Activated CD4-positive, alpha-beta T cell treated with anti-CD3 and anti-CD28 coated beads, Interleukin-2, amount 10 ng/mL, durations not matched to agents 7 days and 5 days (primary cell): ENCODE results near the gene EPB41L1. TPM values are rescaled to one million over a fixed set of nuclear protein-coding genes. Genes with fewer than 3 reads are reported as not detected.

ENCODE experiments used
- CTCF ChIA-PET: fragments of 350-600 bp; sonication (Branson Sonifier 250); formaldehyde crosslinking; loops from one replicate; lab custom pipeline; 2021; ENCODE audit warnings: antibody characterized with exemption; lab: Charles Lee
- POLR2A ChIA-PET: fragments of 350-600 bp; sonication (Branson Sonifier 250); formaldehyde crosslinking; loops from one replicate; lab custom pipeline; 2021; ENCODE audit warnings: antibody characterized with exemption; lab: Charles Lee
- DNase-seq: peaks from one replicate; pipeline ENCODE4 v3.0.0-alpha.2; 2020
- H3K27ac Mint-ChIP-seq: one replicate; pipeline ENCODE4 v1.8.0; 2021; ENCODE audit warnings: mild to moderate bottlenecking, moderate library complexity, mixed read lengths
- H3K27me3 Mint-ChIP-seq: one replicate; pipeline ENCODE4 v1.8.0; 2021; ENCODE audit warnings: mixed read lengths
- H3K36me3 Mint-ChIP-seq: one replicate; pipeline ENCODE4 v1.8.0; 2021; ENCODE audit warnings: low read depth, mixed read lengths
- H3K4me1 Mint-ChIP-seq: one replicate; pipeline ENCODE4 v1.8.0; 2021; ENCODE audit warnings: mixed read lengths
- H3K4me3 Mint-ChIP-seq: one replicate; pipeline ENCODE4 v1.8.0; 2021; ENCODE audit warnings: mild to moderate bottlenecking, moderate library complexity, mixed read lengths
- H3K9me3 Mint-ChIP-seq: one replicate; pipeline ENCODE4 v1.8.0; 2021; ENCODE audit warnings: mixed read lengths
- total RNA-seq, 2 experiments: library from RNA; stranded (reverse); gene quantifications; one replicate each; pipeline ENCODE4 v1.2.3, GENCODE V29; 2021

EPB41L1 gene
- total RNA-seq, 2 experiments from 2014 or later, result 0.22 TPM; not detected in 1

- no peaks in the 10 kb centered on the region for H3K4me1 Mint-ChIP-seq
- H3K4me3 Mint-ChIP-seq, result no peak overlapping the region
- ChIA-PET CTCF (interaction anchor here (0.6 kb wide), 1 partner anchor 20 kb away, joined by 5 read pairs; no protein-coding TSS in a partner anchor), POLR2A (no interaction called here)
- H3K9me3 Mint-ChIP-seq, result no peaks in the 10 kb centered on the region
- no peaks in the 10 kb centered on the region for H3K27me3 Mint-ChIP-seq
- H3K36me3 Mint-ChIP-seq, result no peaks in the 10 kb centered on the region
- DNase-seq, result no peak
- no peak overlapping the region for H3K27ac Mint-ChIP-seq
Measured at GRCh38 chr20:36267605-36268381, 113.3 kb downstream of the EPB41L1 start.

- DNase-seq, result no peak
- Mint-ChIP-seq H3K36me3 (no peaks in the 10 kb centered on the region), H3K4me3 (no peak overlapping the region), H3K4me1 (no peaks in the 10 kb centered on the region), H3K27me3 (no peaks in the 10 kb centered on the region), H3K27ac (no peak overlapping the region), H3K9me3 (no peaks in the 10 kb centered on the region)
- ChIA-PET POLR2A (no interaction called here), CTCF (interaction anchor here (0.5 to 0.6 kb wide), 2 partner anchors 21 to 27 kb away, joined by 3 to 5 read pairs; no protein-coding TSS in a partner anchor)
Measured at GRCh38 chr20:36268440-36269342, 114.2 kb downstream of the EPB41L1 start.

- no peak overlapping the region for H3K27ac Mint-ChIP-seq
- no peaks in the 10 kb centered on the region for H3K4me1 Mint-ChIP-seq
- no peak overlapping the region for H3K4me3 Mint-ChIP-seq
- no peaks in the 10 kb centered on the region for H3K9me3 Mint-ChIP-seq
- H3K27me3 Mint-ChIP-seq, result peaks cover 5% of the 10 kb centered on the region
- DNase-seq, result no peak
- POLR2A ChIA-PET, result no interaction called here
- no peaks in the 10 kb centered on the region for H3K36me3 Mint-ChIP-seq
- CTCF ChIA-PET, result no interaction called here
Measured at GRCh38 chr20:36269507-36269906, 115.0 kb downstream of the EPB41L1 start.

GRCh38 chr20:36270744-36271638 is 116.5 kb downstream of the EPB41L1 start:
- no peaks in the 10 kb centered on the region for H3K4me1 Mint-ChIP-seq
- no peak overlapping the region for H3K27ac Mint-ChIP-seq
- POLR2A ChIA-PET, result no interaction called here
- no peak overlapping the region for H3K4me3 Mint-ChIP-seq
- H3K27me3 Mint-ChIP-seq, result peaks cover 5% of the 10 kb centered on the region
- H3K36me3 Mint-ChIP-seq, result no peaks in the 10 kb centered on the region
- DNase-seq, result no peak
- CTCF ChIA-PET, result interaction anchor here (0.5 to 1.4 kb wide), 2 partner anchors 71 to 168 kb away, joined by 3 to 5 read pairs; no protein-coding TSS in a partner anchor
- no peaks in the 10 kb centered on the region for H3K9me3 Mint-ChIP-seq

- H3K9me3 Mint-ChIP-seq, result no peaks in the 10 kb centered on the region
- ChIA-PET CTCF (interaction anchor here (0.5 to 1.4 kb wide), 4 partner anchors 72 to 252 kb away, joined by 3 to 5 read pairs (median 3); no protein-coding TSS in a partner anchor), POLR2A (no interaction called here)
- no peaks in the 10 kb centered on the region for H3K4me1 Mint-ChIP-seq
- H3K27me3 Mint-ChIP-seq, result peaks cover 5% of the 10 kb centered on the region
- H3K27ac Mint-ChIP-seq, result no peak overlapping the region
- H3K36me3 Mint-ChIP-seq, result no peaks in the 10 kb centered on the region
- no peak for DNase-seq
- H3K4me3 Mint-ChIP-seq, result no peak overlapping the region
Measured at GRCh38 chr20:36271639-36272546, 117.4 kb downstream of the EPB41L1 start.

- Mint-ChIP-seq H3K27me3 (peaks cover 5% of the 10 kb centered on the region), H3K4me1 (no peaks in the 10 kb centered on the region), H3K9me3 (no peaks in the 10 kb centered on the region), H3K4me3 (no peak overlapping the region), H3K36me3 (no peaks in the 10 kb centered on the region), H3K27ac (no peak overlapping the region)
- ChIA-PET CTCF (interaction anchor here (0.6 to 1.4 kb wide), 6 partner anchors 16 to 591 kb away, joined by 3 to 5 read pairs (median 3); no protein-coding TSS in a partner anchor), POLR2A (no interaction called here)
- no peak for DNase-seq
Measured at GRCh38 chr20:36272547-36273220, 118.1 kb downstream of the EPB41L1 start.

- peak; percentile 15 for DNase-seq
- POLR2A ChIA-PET, result interaction anchor here (0.6 kb wide), 1 partner anchor 38 kb away, joined by 3 read pairs; no protein-coding TSS in a partner anchor
- no peaks in the 10 kb centered on the region for H3K36me3 Mint-ChIP-seq
- H3K4me1 Mint-ChIP-seq, result no peaks in the 10 kb centered on the region
- H3K4me3 Mint-ChIP-seq, result no peak overlapping the region
- H3K9me3 Mint-ChIP-seq, result no peaks in the 10 kb centered on the region
- H3K27me3 Mint-ChIP-seq, result peaks cover 7% of the 10 kb centered on the region
- no peak overlapping the region for H3K27ac Mint-ChIP-seq
- CTCF ChIA-PET, result interaction anchor here (0.6 to 2.0 kb wide), 4 partner anchors 9 to 591 kb away, joined by 3 to 4 read pairs (median 4); no protein-coding TSS in a partner anchor
Measured at GRCh38 chr20:36273414-36274180, 119.1 kb downstream of the EPB41L1 start.

GRCh38 chr20:36274181-36274841 is 119.8 kb downstream of the EPB41L1 start:
- ChIA-PET POLR2A (no interaction called here), CTCF (interaction anchor here (1.2 to 2.0 kb wide), 2 partner anchors 10 to 590 kb away, joined by 3 to 4 read pairs; no protein-coding TSS in a partner anchor)
- H3K4me3 Mint-ChIP-seq, result no peak overlapping the region
- H3K36me3 Mint-ChIP-seq, result no peaks in the 10 kb centered on the region
- H3K4me1 Mint-ChIP-seq, result no peaks in the 10 kb centered on the region
- DNase-seq, result no peak
- no peak overlapping the region for H3K27ac Mint-ChIP-seq
- no peaks in the 10 kb centered on the region for H3K9me3 Mint-ChIP-seq
- peaks cover 7% of the 10 kb centered on the region for H3K27me3 Mint-ChIP-seq

- Mint-ChIP-seq H3K36me3 (no peaks in the 10 kb centered on the region), H3K9me3 (no peaks in the 10 kb centered on the region), H3K4me3 (no peak overlapping the region), H3K27me3 (peaks cover 7% of the 10 kb centered on the region), H3K27ac (no peak overlapping the region), H3K4me1 (no peaks in the 10 kb centered on the region)
- POLR2A ChIA-PET, result no interaction called here
- CTCF ChIA-PET, result interaction anchor here (1.0 to 2.0 kb wide), 3 partner anchors 11 to 164 kb away, joined by 3 to 4 read pairs (median 4); no protein-coding TSS in a partner anchor
- no peak for DNase-seq
Measured at GRCh38 chr20:36275011-36275410, 120.5 kb downstream of the EPB41L1 start.
